Peyer's patch (tissue), 4 donors: ENCODE results near the gene NKD2.

Experiments
- CTCF ChIP-seq, 6 experiments: fragments of 450-650 bp in 4 of 6; fragments of 200-600 bp in 2 of 6; sonication (generic) in 1 of 6; IDR thresholded peaks; one replicate each; pipeline ENCODE4 v1.5.1; 2017 to 2019; ENCODE audit warnings: antibody characterized with exemption in 6 of 6, mild to moderate bottlenecking in 3 of 6, moderate library complexity in 1 of 6
- POLR2A ChIP-seq, 2 donors: fragments of 450-650 bp; IDR thresholded peaks; one replicate each; pipeline ENCODE4 v1.5.1; 2017; ENCODE audit warnings: antibody characterized with exemption in 2 of 2, mild to moderate bottlenecking in 2 of 2, moderate library complexity in 2 of 2

GRCh38 chr5:999724-1000123, 8.9 kb upstream of the NKD2 start:
- TF ChIP-seq CTCF (IDR thresholded peaks at IDR 0.05) (no peak), POLR2A (IDR thresholded peaks at IDR 0.05) (no peak)
